Lower leg skin (tissue), 4 donors: ENCODE data around the gene UBE2C. TPM values are rescaled to one million over a fixed set of nuclear protein-coding genes. Genes with fewer than 3 reads are reported as not detected.

Source experiments
- DNase-seq, 2 donors: peaks; one replicate each; pipeline ENCODE4 v3.0.0-alpha.2; 2019; ENCODE audit warnings: low spot score in 2 of 2
- H3K4me3 ChIP-seq: fragments of 200-600 bp; sonication (generic); 2 replicates; pipeline ENCODE4 v1.5.1; 2017; ENCODE audit warnings: mild to moderate bottlenecking, low read depth; ENCODE audit not compliant: poor library complexity, severe bottlenecking
- POLR2A ChIP-seq, 2 donors: fragments of 450-650 bp; IDR thresholded peaks; one replicate each; pipeline ENCODE4 v1.6.1; 2016 to 2017; ENCODE audit warnings: antibody characterized with exemption in 2 of 2, mild to moderate bottlenecking in 1 of 2, moderate library complexity in 1 of 2
- WGBS, 2 donors: methylation state at CpG; one replicate each; pipeline ENCODE4 v1.1.5; 2018; 5-methylcytosine and 5-hydroxymethylcytosine counted together
- intact Hi-C: fragments of 100-400 bp; cut with DNase I; formaldehyde crosslinking; loops from one replicate; pipeline ENCODE4 v1.15.0; 2023; ENCODE audit warnings: low total_unique reads
- total RNA-seq, 4 donors: library from RNA; depleted of rRNA; stranded (reverse); fragments of >200 nt; gene quantifications; one replicate each; pipeline ENCODE4 v1.1.0, GENCODE V29; 2016
- TF ChIP-seq, protein P1 (sequence below), 3 donors: fragments of 450-650 bp; IDR thresholded peaks; one replicate each; pipeline ENCODE4 v1.5.1; 2016; ENCODE audit warnings: antibody characterized with exemption in 3 of 3, mild to moderate bottlenecking in 3 of 3, moderate library complexity in 2 of 3

The UBE2C gene
- total RNA-seq, 4 donors from 2014 or later, result 1.1 to 24.1 (median 10.2) TPM

- 60 to 61% methylated on average over 9 of the region's 9 CpGs for WGBS, 2 donors
- intact Hi-C loops, result no loop called here
- no peak for TF ChIP-seq POLR2A (IDR thresholded peaks at IDR 0.05)
- TF ChIP-seq, protein P1, sequence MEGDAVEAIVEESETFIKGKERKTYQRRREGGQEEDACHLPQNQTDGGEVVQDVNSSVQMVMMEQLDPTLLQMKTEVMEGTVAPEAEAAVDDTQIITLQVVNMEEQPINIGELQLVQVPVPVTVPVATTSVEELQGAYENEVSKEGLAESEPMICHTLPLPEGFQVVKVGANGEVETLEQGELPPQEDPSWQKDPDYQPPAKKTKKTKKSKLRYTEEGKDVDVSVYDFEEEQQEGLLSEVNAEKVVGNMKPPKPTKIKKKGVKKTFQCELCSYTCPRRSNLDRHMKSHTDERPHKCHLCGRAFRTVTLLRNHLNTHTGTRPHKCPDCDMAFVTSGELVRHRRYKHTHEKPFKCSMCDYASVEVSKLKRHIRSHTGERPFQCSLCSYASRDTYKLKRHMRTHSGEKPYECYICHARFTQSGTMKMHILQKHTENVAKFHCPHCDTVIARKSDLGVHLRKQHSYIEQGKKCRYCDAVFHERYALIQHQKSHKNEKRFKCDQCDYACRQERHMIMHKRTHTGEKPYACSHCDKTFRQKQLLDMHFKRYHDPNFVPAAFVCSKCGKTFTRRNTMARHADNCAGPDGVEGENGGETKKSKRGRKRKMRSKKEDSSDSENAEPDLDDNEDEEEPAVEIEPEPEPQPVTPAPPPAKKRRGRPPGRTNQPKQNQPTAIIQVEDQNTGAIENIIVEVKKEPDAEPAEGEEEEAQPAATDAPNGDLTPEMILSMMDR (IDR thresholded peaks at IDR 0.05), result no peak
- DNase-seq, result no peak
- no peak overlapping the region for H3K4me3 ChIP-seq
Observed at GRCh38 chr20:45817376-45818194, 5.1 kb downstream of the UBE2C start.

DNA sequence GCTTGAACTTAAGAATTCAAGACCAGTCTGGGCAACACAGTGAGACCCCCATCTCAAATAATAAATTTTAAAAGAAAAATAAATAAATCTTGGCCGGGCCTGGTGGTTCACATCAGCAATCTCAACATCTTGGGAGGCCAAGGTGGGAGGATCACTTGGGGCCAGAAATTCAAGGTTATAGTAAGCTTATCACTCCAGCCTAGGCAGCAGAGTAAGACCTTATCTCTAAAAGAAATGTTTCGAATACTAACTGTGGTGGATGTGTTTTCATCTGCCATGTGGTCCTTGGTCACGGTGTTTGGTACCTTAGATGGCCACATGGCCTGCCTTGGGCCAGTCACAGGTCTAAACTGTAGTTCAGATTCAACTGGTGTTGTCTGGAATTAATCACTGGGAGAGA, 5.8 kb downstream of the UBE2C start:
- no peak overlapping the region for H3K4me3 ChIP-seq
- TF ChIP-seq POLR2A (IDR thresholded peaks at IDR 0.05), result no peak
- TF ChIP-seq, protein P1 (IDR thresholded peaks at IDR 0.05), result no peak
- no peak for DNase-seq
- WGBS, 2 donors, result 87 to 95% methylated on average over 3 of the region's 3 CpGs
- intact Hi-C loops, result no loop called here

- intact Hi-C loops, result no loop called here
- WGBS, 2 donors, result 88 to 90% methylated on average over 4 of the region's 4 CpGs
- DNase-seq, result no peak
- TF ChIP-seq POLR2A (IDR thresholded peaks at IDR 0.05), result no peak
- TF ChIP-seq, protein P1 (IDR thresholded peaks at IDR 0.05), result no peak
- no peak overlapping the region for H3K4me3 ChIP-seq
Observed at GRCh38 chr20:45819466-45819865, 7.0 kb downstream of the UBE2C start.

- TF ChIP-seq POLR2A (IDR thresholded peaks at IDR 0.05), result no peak
- TF ChIP-seq, protein P1 (IDR thresholded peaks at IDR 0.05), result no peak
- intact Hi-C loops, result no loop called here
- WGBS, 2 donors, result 68 to 71% methylated on average over 2 of the region's 2 CpGs
- H3K4me3 ChIP-seq, result no peak overlapping the region
- no peak for DNase-seq
Observed at GRCh38 chr20:45821947-45822346, 9.5 kb downstream of the UBE2C start.

DNA sequence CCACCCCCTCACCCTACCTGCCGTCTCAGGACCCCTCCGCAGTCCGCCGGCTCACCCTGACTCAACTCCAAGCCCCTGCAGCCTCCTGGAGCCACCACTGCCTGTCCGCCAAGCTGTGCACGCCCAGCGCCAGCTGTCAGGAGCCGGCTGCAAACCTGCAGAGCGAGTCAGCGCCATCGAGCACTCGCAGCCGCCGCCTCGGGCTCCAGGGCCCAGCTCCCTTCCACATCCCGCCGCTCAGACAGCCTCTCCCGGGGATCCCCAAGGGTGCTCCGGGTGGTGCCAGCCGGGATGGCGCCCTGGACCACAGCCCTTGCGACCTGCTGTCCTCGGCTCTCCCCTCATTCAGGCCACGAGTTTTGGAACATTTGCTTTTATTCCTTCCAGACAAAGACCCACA, 10.4 kb downstream of the UBE2C start:
- no peak overlapping the region for H3K4me3 ChIP-seq
- intact Hi-C loops, result no loop called here
- TF ChIP-seq, protein P1 (IDR thresholded peaks at IDR 0.05), result no peak
- no peak for TF ChIP-seq POLR2A (IDR thresholded peaks at IDR 0.05)
- WGBS, 2 donors, result 4 to 15% methylated on average over 6 to 20 of the region's 24 CpGs
- no peak for DNase-seq
